H1 (cell line): ENCODE measurements around the gene OR51I2. TPM values are rescaled to one million over a fixed set of nuclear protein-coding genes. Genes with fewer than 3 reads are reported as not detected.
A peak's percentile ranks its signal among the peaks of the same experiment; 100 is the strongest.

Experiments used
- CTCF ChIA-PET: fragments of 300-600 bp; sonication (Branson Sonifier 250); formaldehyde crosslinking; loops from one replicate; lab custom pipeline; 2021; ENCODE audit not compliant: partially characterized antibody; lab: Charles Lee
- POLR2A ChIA-PET: fragments of 300-600 bp; sonication (Branson Sonifier 250); formaldehyde crosslinking; loops from one replicate; lab custom pipeline; 2021; ENCODE audit warnings: inconsistent platforms; ENCODE audit not compliant: partially characterized antibody; lab: Charles Lee
- DNase-seq, 2 experiments: peaks; one replicate each; pipeline versions ENCODE4 v3.0.0 to v3.0.0-alpha.2; 2010 to 2022; ENCODE audit warnings: low spot score in 2 of 2, low read depth in 1 of 2, mixed read lengths in 1 of 2
- FAIRE-seq: peaks from 2 replicates; lab custom pipeline; 2011; peaks lifted over from hg19 to GRCh38; lab: Jason Lieb, UNC
- H2AFZ ChIP-seq: 2 replicates; pipeline ENCODE4 v1.8.1; 2012; ENCODE audit warnings: low read length, inconsistent platforms
- H2AK5ac ChIP-seq: 2 replicates; pipeline ENCODE4 v1.6.1; 2013; ENCODE audit warnings: low read depth, low read length
- H2BK120ac ChIP-seq: replicated peaks from 2 replicates; pipeline ENCODE3; 2013; ENCODE audit warnings: low read depth, low read length, inconsistent platforms
- H2BK12ac ChIP-seq: 2 replicates; pipeline ENCODE4 v1.6.1; 2013; ENCODE audit warnings: low read depth, low read length
- H2BK15ac ChIP-seq: 2 replicates; pipeline ENCODE4 v1.6.1; 2013; ENCODE audit warnings: low read length
- H2BK20ac ChIP-seq: 2 replicates; pipeline ENCODE4 v1.6.1; 2013; ENCODE audit warnings: low read length
- H2BK5ac ChIP-seq: 2 replicates; pipeline ENCODE4 v1.6.1; 2013; ENCODE audit warnings: low read depth, low read length
- H3K14ac ChIP-seq: 2 replicates; pipeline ENCODE4 v1.6.1; 2013; ENCODE audit warnings: inconsistent platforms; ENCODE audit not compliant: insufficient read length
- H3K18ac ChIP-seq: 2 replicates; pipeline ENCODE4 v1.6.1; 2013; ENCODE audit warnings: low read length; ENCODE audit errors: extremely low read depth
- H3K23ac ChIP-seq: 2 replicates; pipeline ENCODE4 v1.6.1; 2013; ENCODE audit warnings: inconsistent platforms; ENCODE audit not compliant: insufficient read length
- H3K23me2 ChIP-seq: 2 replicates; pipeline ENCODE4 v1.6.1; 2013; ENCODE audit warnings: low read depth, low read length
- H3K27ac ChIP-seq: 2 replicates; pipeline ENCODE4 v1.6.1; 2011; ENCODE audit warnings: low read depth, low read length, inconsistent platforms
- H3K27me3 ChIP-seq, 4 experiments: replicated peaks in 1 of 4; 1 replicate in 1 of 4; 2 replicates in 3 of 4; pipeline versions ENCODE4 v1.6.1 to v1.8.1; 2011 to 2013; ENCODE audit warnings: low read length in 3 of 4, mild to moderate bottlenecking in 3 of 4, inconsistent platforms in 2 of 4, mixed read lengths in 2 of 4, moderate library complexity in 1 of 4; ENCODE audit not compliant: control insufficient read depth in 3 of 4, insufficient read depth in 3 of 4; ENCODE audit errors: extremely low read depth in 1 of 4
- H3K36me3 ChIP-seq, 4 experiments: 2 replicates each; pipeline versions ENCODE4 v1.6.1 to v1.8.1; 2011 to 2013; ENCODE audit warnings: mild to moderate bottlenecking in 4 of 4, low read length in 3 of 4, moderate library complexity in 2 of 4, control low read depth in 1 of 4, inconsistent platforms in 1 of 4; ENCODE audit not compliant: insufficient read depth in 4 of 4, control insufficient read depth in 2 of 4
- H3K4ac ChIP-seq: replicated peaks from 2 replicates; pipeline ENCODE3; 2013; ENCODE audit warnings: low read length, low read depth, mixed read lengths, inconsistent platforms; ENCODE audit not compliant: insufficient read length
- H3K4me1 ChIP-seq, 4 experiments: replicated peaks in 1 of 4; 1 replicate in 1 of 4; 2 replicates in 3 of 4; pipeline versions ENCODE4 v1.6.1 to v1.8.1; 2011 to 2013; ENCODE audit warnings: low read length in 3 of 4, inconsistent platforms in 2 of 4, mixed read lengths in 1 of 4; ENCODE audit not compliant: insufficient read depth in 4 of 4, control insufficient read depth in 3 of 4
- H3K4me2 ChIP-seq, 2 experiments: 2 replicates each; pipeline versions ENCODE4 v1.6.1 to v1.8.1; 2011 to 2013; ENCODE audit warnings: low read depth in 2 of 2, low read length in 2 of 2, control low read depth in 1 of 2, inconsistent platforms in 1 of 2, mild to moderate bottlenecking in 1 of 2; ENCODE audit not compliant: insufficient read depth in 1 of 2
- H3K4me3 ChIP-seq, 4 experiments: fragments of 200-600, 300-600 bp in 1 of 4; sonication (generic), shearing (Covaris generic), sonication (Bioruptor Twin) in 1 of 4; 2 replicates each; pipeline versions ENCODE4 v1.5.1 to v1.8.1; 2011 to 2016; ENCODE audit warnings: low read length in 4 of 4, low read depth in 3 of 4, control low read depth in 2 of 4, inconsistent platforms in 2 of 4, mild to moderate bottlenecking in 2 of 4, mixed read lengths in 1 of 4, moderate library complexity in 1 of 4; ENCODE audit not compliant: insufficient read depth in 2 of 4; ENCODE audit errors: extremely low read depth in 1 of 4
- H3K56ac ChIP-seq: replicated peaks from 2 replicates; pipeline ENCODE3; 2013; ENCODE audit warnings: low read depth, mild to moderate bottlenecking, mixed read lengths, low read length, inconsistent platforms; ENCODE audit not compliant: insufficient read length
- H3K79me1 ChIP-seq: 2 replicates; pipeline ENCODE4 v1.6.1; 2013; ENCODE audit warnings: low read depth, low read length, control low read depth
- H3K79me2 ChIP-seq, 2 experiments: 2 replicates each; pipeline versions ENCODE4 v1.6.1 to v1.8.1; 2012 to 2013; ENCODE audit warnings: low read length in 2 of 2, mild to moderate bottlenecking in 2 of 2, inconsistent platforms in 1 of 2; ENCODE audit not compliant: insufficient read depth in 2 of 2, control insufficient read depth in 1 of 2
- H3K9ac ChIP-seq, 4 experiments: replicated peaks in 1 of 4; 1 replicate in 1 of 4; 2 replicates in 3 of 4; pipeline versions ENCODE4 v1.6.1 to v1.8.1; 2011 to 2013; ENCODE audit warnings: low read depth in 3 of 4, low read length in 3 of 4, control low read depth in 2 of 4, mild to moderate bottlenecking in 2 of 4, moderate library complexity in 2 of 4, inconsistent platforms in 1 of 4; ENCODE audit errors: extremely low read depth in 1 of 4
- H3K9me3 ChIP-seq, 2 experiments: 2 replicates each; pipeline versions ENCODE4 v1.6.1 to v1.8.1; 2012 to 2013; ENCODE audit warnings: mild to moderate bottlenecking in 2 of 2, moderate library complexity in 2 of 2, control low read depth in 1 of 2, inconsistent platforms in 1 of 2, low read depth in 1 of 2, low read length in 1 of 2, mixed read lengths in 1 of 2; ENCODE audit not compliant: insufficient read depth in 2 of 2
- H4K20me1 ChIP-seq, 2 experiments: replicated peaks in 1 of 2; 2 replicates each; pipeline versions ENCODE3 to v1.8.1; 2011 to 2013; ENCODE audit warnings: inconsistent platforms in 2 of 2, low read length in 2 of 2, mild to moderate bottlenecking in 1 of 2; ENCODE audit not compliant: insufficient read depth in 2 of 2, control insufficient read depth in 1 of 2
- H4K5ac ChIP-seq: 2 replicates; pipeline ENCODE4 v1.6.1; 2013; ENCODE audit warnings: low read length, low read depth, mixed read lengths, inconsistent platforms; ENCODE audit not compliant: insufficient read length
- H4K8ac ChIP-seq: 2 replicates; pipeline ENCODE4 v1.8.0; 2013; ENCODE audit warnings: mild to moderate bottlenecking, moderate library complexity, low read length, inconsistent platforms; ENCODE audit not compliant: insufficient read depth; ENCODE audit errors: extremely low read depth
- H4K91ac ChIP-seq: replicated peaks from 2 replicates; pipeline ENCODE3; 2013; ENCODE audit warnings: low read length, mixed read lengths, inconsistent platforms; ENCODE audit not compliant: insufficient read length
- CHD2 ChIP-seq: IDR thresholded peaks from 2 replicates; pipeline ENCODE4 v1.6.1; 2012; ENCODE audit warnings: low read length, improper control_type of control experiment
- CTBP2 ChIP-seq: IDR thresholded peaks from 2 replicates; pipeline ENCODE4 v1.7.0; 2011; ENCODE audit warnings: borderline replicate concordance, mild to moderate bottlenecking, moderate library complexity, mixed read lengths, low read length; ENCODE audit not compliant: insufficient read depth, insufficient read length
- GTF2F1 ChIP-seq: IDR thresholded peaks from 2 replicates; pipeline ENCODE4 v1.6.1; 2012; ENCODE audit warnings: low read depth, low read length, improper control_type of control experiment, borderline replicate concordance
- WGBS, 2 experiments: shearing (Covaris generic) in 1 of 2; methylation state at CpG; one replicate each; pipeline versions ENCODE4 v1.1.6 to v1.1.7; 2013 to 2015; ENCODE audit warnings: low lambda C conversion rate in 2 of 2, mixed read lengths in 2 of 2, inconsistent platforms in 1 of 2, low coverage in 1 of 2, missing lambda C conversion rate in 1 of 2; ENCODE audit not compliant: insufficient replicate concordance in 2 of 2, insufficient coverage in 1 of 2, insufficient read length in 1 of 2; ENCODE audit errors: extremely low coverage in 1 of 2, missing lambda C conversion rate in 1 of 2; 5-methylcytosine and 5-hydroxymethylcytosine counted together
- polyA plus RNA-seq, 7 experiments: library from polyadenylated mRNA; depleted of rRNA in 3 of 7; stranded (reverse) in 5 of 7; unstranded in 2 of 7; fragments of >200 nt in 5 of 7; fragments of 200-250 nt in 2 of 7; gene quantifications; 1 replicate in 5 of 7; 2 replicates in 1 of 7; 4 replicates in 1 of 7; pipeline versions ENCODE4 v1.2.1 to v1.2.3, GENCODE V29; 2011 to 2013; ENCODE audit warnings: missing spikeins in 2 of 7, mixed read lengths in 2 of 7
- total RNA-seq: library from RNA; stranded (reverse); fragmentation: NEBNext Ultra II Directional; extraction: Animal tissue kit (Norgen Biotek cat#: 25700); gene quantifications from 2 replicates; pipeline ENCODE4 v1.2.1, GENCODE V29; 2021

Gene OR51I2
- total and polyA plus RNA-seq, 2 of the 8 experiments (the other 6 are each of a cell fraction or from before 2014, with no cell fraction given) = not detected

- H3K23ac ChIP-seq = no peak within 1 kb of the TSS
Measured at GRCh38 chr11:5421811-5422210, 27.3 kb upstream of the OR51I2 start, which contains the start of gene OR51Q1. TSS of gene OR51Q1 (plus strand) at chr11:5422111. CDS start at chr11:5422201, 90 bp downstream.

More at GRCh38 chr11:5421811-5422210, 27.3 kb upstream of the OR51I2 start, which contains the start of gene OR51Q1:
- Histone ChIP-seq H3K4me1 (no peaks in the 10 kb centered on the region), H3K23me2 (no peaks in the 10 kb centered on the region), H2BK5ac (no peak within 1 kb of the TSS), H3K27ac (no peak within 1 kb of the TSS)
- no peak for FAIRE-seq
- CTCF ChIA-PET = interaction anchor here (1.5 kb wide), 1 partner anchor 12 kb away, joined by 3 read pairs; no protein-coding TSS in a partner anchor
- TF ChIP-seq CTBP2 = no peak
- TF ChIP-seq GTF2F1 = no peak
- no peak for TF ChIP-seq CHD2
- TF ChIP-seq, all 59 proteins: peak for 0
- Histone ChIP-seq H3K36me3 (no peaks in the 10 kb centered on the region), H2BK15ac (no peak within 1 kb of the TSS), H3K27me3 (no peaks in the 10 kb centered on the region), H3K79me1 (no peaks in the 10 kb centered on the region), H4K8ac (no peak within 1 kb of the TSS), H3K4me2 (no peak within 1 kb of the TSS), H3K14ac (no peak within 1 kb of the TSS), H2AK5ac (no peak within 1 kb of the TSS), H2BK12ac (no peak within 1 kb of the TSS), H3K18ac (no peak within 1 kb of the TSS), H2BK120ac (no peak within 1 kb of the TSS), H3K9me3 (no peaks in the 10 kb centered on the region), H2AFZ (peak within 1 kb of the TSS; percentile 90), H4K20me1 (no peaks in the 10 kb centered on the region), H2BK20ac (no peak within 1 kb of the TSS), H3K4ac (no peak within 1 kb of the TSS), H4K5ac (no peak within 1 kb of the TSS), H3K9ac (no peak within 1 kb of the TSS), H3K79me2 (no peaks in the 10 kb centered on the region), H4K91ac (no peak within 1 kb of the TSS), H3K4me3 (no peak within 1 kb of the TSS), H3K56ac (no peak within 1 kb of the TSS)
- no peak for DNase-seq
- 82% methylated on average over 1 of the region's 1 CpG; no CpG with 5 or more reads in 1 of the 2 experiments for WGBS, 2 experiments
- POLR2A ChIA-PET = no interaction called here
